GM12892 (cell line): ENCODE measurements around the gene FBN1.

ENCODE experiments used
- POLR2A ChIP-seq: IDR thresholded peaks from 2 replicates; pipeline ENCODE4 v1.6.1; 2011; ENCODE audit warnings: low read depth, low read length, control low read depth
- POLR2AphosphoS5 ChIP-seq: IDR thresholded peaks from 2 replicates; pipeline ENCODE4 v1.6.1; 2011; ENCODE audit warnings: low read depth, low read length, control low read depth
- TAF1 ChIP-seq: IDR thresholded peaks from 2 replicates; pipeline ENCODE4 v1.6.1; 2011; ENCODE audit warnings: low read depth, mild to moderate bottlenecking, control low read depth, low read length, borderline replicate concordance

- TF ChIP-seq POLR2A = no peak
- TF ChIP-seq POLR2AphosphoS5 = no peak
- no peak for TF ChIP-seq TAF1
These were observed 72.7 kb downstream of the FBN1 start for GRCh38 chr15:48572823-48573222.
